NCI-H2081 (cell line): ENCODE results near the gene MTFR2.

Experiments
- DNase-seq, 2 experiments: peaks; one replicate each; lab custom pipeline; 2025; lab: John Stamatoyannopoulos, UW

Gene MTFR2

DNA sequence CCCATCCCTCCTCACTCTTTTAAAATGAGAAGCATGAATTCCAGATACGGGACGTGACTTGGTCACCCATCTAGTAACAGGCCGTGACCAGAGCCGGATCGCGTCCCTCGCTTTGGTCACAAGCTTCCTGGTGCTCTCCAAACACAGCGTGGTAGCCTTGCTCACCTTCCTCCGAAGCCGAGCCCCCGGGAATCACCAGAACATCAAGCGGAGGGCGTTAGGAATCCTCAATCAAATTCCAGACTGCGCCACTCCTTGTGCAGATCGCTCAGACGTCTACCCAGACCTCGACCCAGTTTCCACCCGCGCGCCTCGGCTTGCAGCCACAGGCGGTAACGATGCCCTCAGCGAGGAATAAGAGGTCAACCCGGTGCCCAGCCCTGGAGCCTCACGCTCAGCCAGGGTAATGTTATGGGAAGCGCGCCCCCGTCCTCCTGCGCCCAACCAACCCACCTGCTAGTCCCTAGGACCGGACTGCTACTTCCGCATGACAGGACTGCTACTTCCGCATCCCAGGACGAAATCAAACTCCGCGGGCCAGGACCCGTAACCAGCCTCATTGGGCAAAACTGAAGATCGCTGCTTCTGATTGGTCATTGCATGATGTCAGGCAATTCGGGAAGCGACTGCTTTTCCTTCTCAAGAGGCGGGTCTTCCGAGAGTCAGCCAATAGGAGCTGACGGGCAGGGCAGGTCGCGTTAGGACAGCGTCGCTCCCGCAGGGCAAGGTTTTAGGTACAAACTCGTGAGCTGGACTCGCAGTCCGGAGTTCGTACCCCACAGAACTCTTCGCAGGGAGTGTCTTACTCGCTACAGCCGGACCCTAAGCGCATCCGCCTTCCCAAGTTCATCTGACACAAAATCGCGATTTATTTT is at the start of gene MTFR2:
Gene MTFR2 (minus strand): TSS at position 501 of the 875 bp plus-strand sequence. CDS start 1,212 bp downstream, outside the sequence.
- peak; percentile 92 to 98 for DNase-seq

- no peak for DNase-seq
Observed at GRCh38 chr6:136294621-136295020, 44.5 kb upstream of the MTFR2 start.

DNA sequence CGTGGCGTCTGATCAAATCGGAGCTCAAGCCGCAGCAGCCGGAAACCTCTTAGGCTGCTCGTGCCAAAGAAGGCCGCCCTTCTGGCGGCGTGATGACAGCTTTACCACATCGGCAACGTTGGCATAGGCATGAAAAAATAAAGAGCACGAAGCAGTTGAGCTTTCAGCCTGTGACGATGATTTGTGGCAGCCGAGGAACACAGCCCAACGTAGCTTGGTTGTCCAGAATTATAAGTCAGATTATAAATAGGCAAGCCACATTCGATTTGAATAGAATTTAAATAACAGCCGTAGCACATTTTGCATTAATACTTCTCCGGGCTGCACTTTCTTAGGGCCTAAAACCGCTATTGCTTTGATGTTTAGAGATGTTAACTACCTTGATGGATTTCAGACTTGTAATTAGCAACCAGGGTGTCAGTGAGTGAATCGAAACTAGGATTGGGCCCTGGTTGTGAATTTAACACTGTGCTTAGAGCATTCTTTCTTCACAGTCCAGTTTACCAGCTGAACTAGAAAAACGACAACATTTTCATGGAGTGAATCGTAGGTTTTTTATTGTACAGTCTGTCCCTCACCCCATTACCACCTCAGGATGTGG is 40.4 kb upstream of the MTFR2 start:
- DNase-seq, result peak; percentile 68 to 87

- peak; percentile 97 for DNase-seq
Observed at GRCh38 chr6:136289579-136290409, 39.7 kb upstream of the MTFR2 start, which contains the start of gene BCLAF1. BCLAF1 (minus strand) TSS chr6:136289846; CDS start chr6:136279866, 9,980 bp downstream.

DNA sequence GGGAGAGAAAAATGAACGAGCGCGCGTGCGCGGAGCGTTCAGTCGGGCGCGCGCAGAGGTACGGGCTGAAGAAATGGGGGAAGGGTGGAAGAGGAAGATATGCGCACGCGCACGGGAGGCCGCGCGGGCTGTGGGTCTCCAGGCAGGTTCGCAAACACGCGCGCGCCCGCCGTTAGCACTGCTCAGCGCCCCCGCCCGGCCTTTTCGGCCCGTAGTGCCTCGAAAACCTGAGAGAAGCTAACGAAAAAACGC is 39.1 kb upstream of the MTFR2 start:
- peak; percentile 85 to 86 for DNase-seq

DNA sequence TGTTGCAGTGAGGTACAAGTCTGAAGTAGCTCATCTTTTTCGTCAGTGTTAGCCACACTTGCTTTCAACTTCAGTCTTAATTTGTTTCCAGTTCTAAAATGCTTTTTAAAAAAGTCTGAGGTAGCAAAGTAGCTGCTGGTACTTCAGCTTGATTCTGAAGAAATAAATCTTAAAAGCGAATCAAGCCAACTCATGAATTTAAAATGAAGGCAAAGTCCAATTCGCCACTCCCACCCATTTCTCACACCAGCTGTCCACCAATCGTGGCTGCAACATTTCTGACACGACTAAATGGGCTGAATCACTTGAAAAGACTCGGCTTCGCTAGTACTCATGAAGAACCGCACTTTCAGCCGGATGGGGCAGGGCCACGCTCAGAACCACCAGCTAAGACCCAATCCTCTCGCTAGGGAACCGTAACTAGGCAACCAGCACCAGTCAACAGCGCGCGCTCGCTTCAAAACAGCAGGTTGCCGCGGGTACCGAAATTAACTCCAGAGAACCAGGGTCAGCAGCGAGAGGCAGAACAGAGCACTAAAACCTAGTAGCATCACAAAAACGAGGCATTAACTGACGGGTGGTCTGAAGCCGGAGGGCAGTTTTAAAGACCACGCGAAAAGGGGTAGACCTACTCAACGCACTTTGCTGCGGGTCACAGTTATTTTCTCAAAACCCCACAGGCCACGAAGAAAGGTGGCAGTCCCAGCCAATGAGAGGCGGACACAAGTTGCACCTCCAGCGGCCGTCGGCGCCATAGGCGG is 38.6 kb upstream of the MTFR2 start:
- DNase-seq, result peak; percentile 57 to 70

GRCh38 chr6:136284909-136285308 is 34.8 kb upstream of the MTFR2 start:
- DNase-seq, result no peak

DNA sequence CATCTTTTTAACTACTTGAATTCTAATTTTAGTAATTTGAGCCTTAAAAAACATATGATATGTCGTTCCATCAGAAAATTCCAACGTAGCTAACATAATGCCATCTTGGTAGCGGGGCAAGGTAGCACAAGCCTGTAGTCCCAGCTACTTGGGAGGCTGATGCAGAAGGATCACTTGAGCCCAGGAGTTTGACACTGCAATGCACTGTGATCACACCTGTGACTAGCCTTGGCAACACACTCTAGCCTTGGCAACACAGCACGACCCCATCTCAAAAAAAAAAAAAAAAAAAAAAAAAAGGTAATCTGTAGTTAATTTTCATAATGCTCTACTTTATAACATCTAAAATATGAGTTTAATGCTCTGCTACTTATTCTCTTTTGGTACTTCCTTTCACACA is 32.8 kb upstream of the MTFR2 start:
- DNase-seq, result no peak

DNA sequence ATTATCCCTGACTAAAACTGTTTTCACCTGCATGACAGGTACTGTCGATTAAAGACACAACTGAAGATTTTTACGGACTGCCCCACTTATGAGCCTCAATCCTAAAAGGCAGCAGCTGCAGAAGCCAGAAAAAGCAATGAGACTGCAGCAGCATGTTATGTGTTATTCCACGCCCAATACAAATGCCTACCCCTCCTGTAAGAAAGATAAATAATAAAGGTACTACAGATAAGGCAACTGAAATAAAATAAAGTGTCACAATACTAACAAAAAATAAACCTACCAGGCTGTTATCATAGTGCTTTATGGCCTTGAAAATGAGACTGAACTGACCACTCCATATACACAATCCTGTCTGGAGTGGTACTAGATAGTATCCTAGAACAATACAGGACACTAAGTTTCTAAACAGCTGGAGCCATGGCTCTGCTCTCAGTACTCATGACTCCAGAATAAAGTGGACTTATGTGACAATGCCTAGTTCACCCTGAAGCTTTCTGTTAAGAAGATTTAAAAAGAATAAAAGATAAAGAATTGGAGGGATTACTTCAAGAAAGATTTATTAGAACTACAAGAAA is 30.0 kb upstream of the MTFR2 start:
- no peak for DNase-seq

DNA sequence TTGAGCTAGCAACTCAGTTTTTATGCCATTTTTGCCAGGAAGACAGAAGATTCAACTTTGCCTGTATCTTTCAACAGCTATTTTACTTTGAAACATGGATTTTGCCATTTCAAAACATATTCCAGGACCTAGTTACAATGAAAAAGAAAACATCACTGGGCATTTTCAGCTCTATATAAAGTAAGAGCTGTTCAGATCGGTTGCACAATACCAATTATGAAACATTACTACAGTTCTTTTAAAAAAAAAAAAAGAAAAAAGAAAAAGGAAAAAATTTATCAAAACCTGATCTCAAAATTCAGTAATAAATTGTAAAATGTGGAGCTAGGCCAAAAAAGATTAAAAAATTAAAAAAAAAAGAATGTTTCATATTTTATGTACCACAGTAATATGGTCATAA is 24.0 kb upstream of the MTFR2 start:
- DNase-seq, result no peak

GRCh38 chr6:136265101-136265500 is 15.0 kb upstream of the MTFR2 start:
- DNase-seq, result no peak

GRCh38 chr6:136262940-136263339 is 12.8 kb upstream of the MTFR2 start:
- no peak for DNase-seq

DNA sequence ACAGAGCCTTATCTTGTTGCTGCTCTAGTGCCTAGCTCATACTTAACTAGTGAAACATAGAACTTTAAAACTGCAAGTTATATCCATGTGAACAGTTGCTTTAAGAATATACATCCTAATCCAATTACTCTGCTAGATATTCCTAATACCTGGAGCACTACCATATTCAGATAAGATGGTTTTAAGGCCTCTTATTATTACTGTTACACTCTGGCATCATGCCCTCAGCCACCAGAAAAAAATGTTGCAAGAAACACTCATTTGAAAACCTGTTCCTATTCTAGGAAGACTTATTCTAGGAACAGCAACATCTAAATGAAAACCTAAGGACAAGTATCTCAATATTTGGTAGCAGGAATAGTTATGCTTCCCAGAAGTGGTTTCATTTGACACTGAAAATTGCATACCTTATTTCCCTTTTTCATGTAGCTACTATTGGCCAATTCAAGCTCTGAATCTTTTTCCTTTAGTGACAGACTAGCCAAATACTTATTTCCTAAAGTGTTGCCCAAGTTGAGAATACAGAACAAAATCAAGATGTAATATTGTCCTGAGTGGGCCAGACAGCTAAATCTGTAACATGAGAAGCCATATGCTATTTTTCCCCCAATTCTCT is 4.8 kb upstream of the MTFR2 start:
- no peak for DNase-seq

DNA sequence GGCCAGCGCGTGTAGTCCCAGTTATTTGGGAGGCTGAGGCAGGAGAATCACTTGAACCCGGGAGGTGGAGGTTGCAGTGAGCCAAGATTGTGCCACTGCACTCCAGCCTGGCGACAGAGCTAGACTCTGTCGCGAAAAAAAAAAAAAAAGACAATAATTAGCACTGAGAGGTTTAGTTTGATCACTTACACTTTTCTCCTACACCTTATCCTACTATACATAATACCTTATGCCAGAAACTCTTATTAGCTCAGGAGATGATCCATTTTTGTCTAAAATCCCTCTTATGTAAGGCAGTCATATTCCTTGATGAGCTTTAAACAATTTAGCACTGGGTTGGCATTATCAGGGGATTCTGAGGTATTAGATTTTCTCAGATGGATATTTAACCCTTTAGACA is 3.6 kb upstream of the MTFR2 start:
- no peak for DNase-seq

DNA sequence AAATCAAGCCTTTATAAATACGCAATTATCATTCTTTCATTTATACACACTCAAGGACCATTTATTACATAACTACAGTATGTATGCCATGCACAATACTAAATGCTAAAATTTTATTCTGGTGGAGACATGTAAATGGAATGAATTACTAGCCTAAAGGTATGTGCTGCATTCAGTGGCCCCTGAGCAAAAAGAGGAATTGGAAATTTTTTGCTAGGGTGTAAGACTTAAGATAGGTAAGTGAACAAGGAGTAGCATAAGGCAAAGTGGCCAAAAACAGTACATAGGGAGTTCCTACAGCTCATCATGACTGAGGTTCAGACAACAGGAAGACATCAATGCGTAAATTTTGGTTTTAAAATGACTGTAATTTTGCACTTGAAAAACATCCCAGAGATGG is 2.3 kb upstream of the MTFR2 start:
- DNase-seq, result no peak

GRCh38 chr6:136251394-136251793 is 1.3 kb upstream of the MTFR2 start:
- no peak for DNase-seq

GRCh38 chr6:136250686-136251008 is 536 bp upstream of the MTFR2 start:
- no peak for DNase-seq

DNA sequence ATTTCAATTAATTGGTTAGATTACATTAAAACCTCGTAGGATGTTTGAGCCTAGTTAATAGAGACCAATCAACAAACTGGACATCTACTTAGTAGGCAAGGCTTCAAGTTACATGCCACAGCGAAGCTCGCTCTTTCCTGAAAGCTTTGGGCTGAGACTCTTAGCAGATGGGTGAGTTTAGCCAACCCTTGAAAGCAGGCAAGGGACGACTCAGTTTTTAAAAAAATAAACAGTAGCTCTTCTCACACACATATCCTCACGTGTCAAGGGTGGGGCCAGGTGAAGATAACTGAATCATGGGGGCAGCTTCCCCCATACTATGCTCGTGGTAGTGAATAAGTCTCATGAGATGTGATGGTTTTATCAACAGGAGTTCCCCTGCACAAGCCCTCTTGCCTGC is 775 bp downstream of the MTFR2 start:
- no peak for DNase-seq

DNA sequence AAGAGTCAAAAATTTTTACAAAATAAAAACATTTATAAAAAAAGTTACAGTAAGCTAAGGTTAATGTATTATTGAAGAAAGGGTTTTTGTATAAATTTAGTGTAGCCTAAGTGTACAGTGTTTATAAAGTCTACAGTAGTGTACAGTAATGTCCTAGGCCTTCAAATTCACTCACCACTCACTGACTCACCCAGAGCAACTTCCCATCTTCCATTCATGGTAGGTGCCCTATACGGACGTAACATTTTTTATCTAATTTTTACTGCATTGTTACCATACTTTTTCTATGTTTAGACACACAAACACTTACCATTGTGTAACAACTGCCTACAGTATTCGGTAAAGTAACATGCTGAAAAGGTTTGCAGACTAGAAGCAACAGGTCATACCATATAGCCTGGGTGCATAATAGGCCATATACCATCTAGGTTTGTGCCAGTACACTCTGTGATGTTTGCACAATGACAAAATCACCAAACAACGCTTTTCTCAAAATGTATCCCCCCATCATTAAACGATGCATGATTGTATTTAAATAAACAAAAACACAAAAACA is 6.0 kb downstream of the MTFR2 start:
- no peak for DNase-seq

DNA sequence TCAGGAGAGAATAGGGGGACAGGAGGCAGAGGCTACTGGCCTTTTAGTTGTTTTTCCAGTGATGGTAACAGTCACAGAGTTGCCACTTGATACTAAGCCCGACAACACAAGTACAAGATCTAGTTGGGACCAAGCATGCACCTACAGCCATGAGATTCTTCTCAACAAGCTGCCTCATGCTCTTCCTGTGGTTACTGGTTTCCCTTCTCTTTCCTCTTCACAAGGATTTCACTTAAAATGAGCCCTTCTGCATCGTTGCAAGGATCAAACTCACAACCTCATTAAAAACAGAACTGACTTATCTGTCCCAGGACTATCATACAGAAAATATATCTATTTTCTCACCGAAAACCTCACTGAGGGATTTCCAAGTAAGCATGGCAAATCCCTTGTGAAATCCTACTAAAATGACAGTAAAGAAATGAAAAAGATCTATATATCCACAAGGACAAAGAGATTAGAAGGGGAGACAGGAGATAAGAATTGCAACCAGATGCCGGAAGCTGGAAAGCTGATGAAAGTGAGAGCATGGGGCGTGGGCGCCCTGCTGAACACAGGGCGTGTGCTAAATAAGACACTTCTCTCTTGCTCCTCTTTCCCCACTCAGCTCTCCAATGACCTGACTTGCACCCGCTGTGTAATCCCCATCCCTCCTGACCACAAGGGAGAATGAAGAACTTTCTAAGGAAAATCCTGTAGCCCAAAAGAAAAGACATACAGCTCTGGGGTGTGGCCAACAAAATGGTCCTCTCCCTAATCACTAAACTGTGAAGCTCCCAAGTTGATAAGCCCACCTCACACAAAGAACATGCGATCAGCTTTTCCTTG is 13.4 kb downstream of the MTFR2 start:
- no peak for DNase-seq
